K562 (cell line): Measurements from ENCODE around the gene SP2. TPM values are rescaled to one million over a fixed set of nuclear protein-coding genes. Genes with fewer than 3 reads are reported as not detected.

Experiments used
- CREB3 ChIP-seq: fragments of 450-650 bp; conservative IDR thresholded peaks from 2 replicates; pipeline ENCODE4 v1.6.1; 2016; ENCODE audit warnings: missing genetic modification characterization, low read depth, mild to moderate bottlenecking, missing compliant biosample characterization, moderate library complexity
- E2F6 ChIP-seq, 2 experiments: IDR thresholded peaks; 2 replicates each; pipeline ENCODE4 v1.6.1; 2011; ENCODE audit warnings: borderline replicate concordance in 1 of 2, control low read depth in 1 of 2, low read depth in 1 of 2, low read length in 1 of 2, mild to moderate bottlenecking in 1 of 2, mixed read lengths in 1 of 2, moderate library complexity in 1 of 2; ENCODE audit not compliant: insufficient read depth in 1 of 2, insufficient read length in 1 of 2, poor library complexity in 1 of 2, severe bottlenecking in 1 of 2; ENCODE audit errors: extremely low read depth in 1 of 2
- KLF6 ChIP-seq: fragments of 250-450 bp; sonication (Bioruptor Pico); IDR thresholded peaks from 2 replicates; pipeline ENCODE4 v1.4.0; 2020; ENCODE audit warnings: mild to moderate bottlenecking, moderate library complexity, borderline replicate concordance
- MGA ChIP-seq: fragments of 450-650 bp; IDR thresholded peaks from 2 replicates; pipeline ENCODE4 v1.6.1; 2016; ENCODE audit warnings: mild to moderate bottlenecking, moderate library complexity
- POLR2G ChIP-seq: fragments of 200-400 bp; formaldehyde crosslinking; IDR thresholded peaks from 2 replicates; pipeline ENCODE4 v1.6.1; 2017; ENCODE audit warnings: low read depth, mild to moderate bottlenecking, antibody characterized with exemption, low read length, moderate library complexity
- PRDM10 ChIP-seq: fragments of 450-650 bp; IDR thresholded peaks from 2 replicates; pipeline ENCODE4 v1.6.1; 2018; ENCODE audit not compliant: partially characterized antibody
- polyA plus RNA-seq, 8 experiments: library from polyadenylated mRNA; depleted of rRNA in 4 of 8; stranded (reverse) in 5 of 8; unstranded in 3 of 8; fragments of >200 nt; fragmentation: Nextera tagmentation in 2 of 8; fragmentation: Illumina TruSeq in 1 of 8; extraction: Ambion mirVana in 2 of 8; extraction: Trizol in 1 of 8; gene quantifications; 2 replicates each; pipeline versions ENCODE4 v1.2.1 to v1.2.3, GENCODE V29; 2011 to 2014; ENCODE audit warnings: inconsistent platforms in 1 of 8, missing spikeins in 1 of 8
- total RNA-seq, 7 experiments: library from RNA; depleted of rRNA in 6 of 7; stranded (reverse); fragments of >200 nt in 6 of 7; fragmentation: Illumina TruSeq in 2 of 7; extraction: Trizol in 2 of 7; gene quantifications; 2 replicates each; pipeline versions ENCODE4 v1.2.1 to v1.2.3, GENCODE V29; 2011 to 2021; ENCODE audit warnings: low replicate concordance in 1 of 7

SP2 gene
- total and polyA plus RNA-seq, 9 of the 15 experiments (the other 6 are each of a cell fraction or from before 2014, with no cell fraction given), result 0.77 to 22.3 (median 2.3) TPM

GRCh38 chr17:47941246-47942095 is 45.4 kb downstream of the SP2 start, which contains the start of gene PNPO (continued):
- TF ChIP-seq MGA, result peak; percentile 99
- no peak for TF ChIP-seq KLF6 (CRISPR knock-in tag)
- TF ChIP-seq E2F6 (IDR thresholded peaks at IDR 0.05; ENCODE audit: borderline replicate concordance in 1 of 2, extremely low read depth in 1 of 2, insufficient read depth in 1 of 2, insufficient read length in 1 of 2, low read depth in 1 of 2, low read length in 1 of 2, poor library complexity in 1 of 2, severe bottlenecking in 1 of 2), result peak; percentile 97 to 98
- TF ChIP-seq CREB3 (tag), result peak; percentile 75; the same call in 1 of the 2 replicates
- TF ChIP-seq POLR2G, result peak; percentile 91
- peak; percentile 82 for TF ChIP-seq PRDM10
